ENCODE results near the gene JAG2.

- TF ChIP-seq PAX5 (IDR thresholded peaks at IDR 0.05; ENCODE audit: insufficient read depth, low read length, severe bottlenecking) (no peak), POLR2AphosphoS5 (IDR thresholded peaks at IDR 0.05; ENCODE audit: low read depth, low read length) (no peak), POLR2A (IDR thresholded peaks at IDR 0.05; ENCODE audit: low read depth, low read length) (no peak)
These were observed 3.9 kb upstream of the JAG2 start for GRCh38 chr14:105172476-105172875.

Data from GM12891 (cell line).